ENCODE measurements around the gene TBX4. TPM values are rescaled to one million over a fixed set of nuclear protein-coding genes. Genes with fewer than 3 reads are reported as not detected.
"Not testable (repeated sequence)": the region's sequence is repeated elsewhere in the genome, so short reads cannot be mapped to it uniquely, and the experiment has no call there.

Gene TBX4
- total RNA-seq, 1 donor from 2014 or later: 0.05 TPM

DNA sequence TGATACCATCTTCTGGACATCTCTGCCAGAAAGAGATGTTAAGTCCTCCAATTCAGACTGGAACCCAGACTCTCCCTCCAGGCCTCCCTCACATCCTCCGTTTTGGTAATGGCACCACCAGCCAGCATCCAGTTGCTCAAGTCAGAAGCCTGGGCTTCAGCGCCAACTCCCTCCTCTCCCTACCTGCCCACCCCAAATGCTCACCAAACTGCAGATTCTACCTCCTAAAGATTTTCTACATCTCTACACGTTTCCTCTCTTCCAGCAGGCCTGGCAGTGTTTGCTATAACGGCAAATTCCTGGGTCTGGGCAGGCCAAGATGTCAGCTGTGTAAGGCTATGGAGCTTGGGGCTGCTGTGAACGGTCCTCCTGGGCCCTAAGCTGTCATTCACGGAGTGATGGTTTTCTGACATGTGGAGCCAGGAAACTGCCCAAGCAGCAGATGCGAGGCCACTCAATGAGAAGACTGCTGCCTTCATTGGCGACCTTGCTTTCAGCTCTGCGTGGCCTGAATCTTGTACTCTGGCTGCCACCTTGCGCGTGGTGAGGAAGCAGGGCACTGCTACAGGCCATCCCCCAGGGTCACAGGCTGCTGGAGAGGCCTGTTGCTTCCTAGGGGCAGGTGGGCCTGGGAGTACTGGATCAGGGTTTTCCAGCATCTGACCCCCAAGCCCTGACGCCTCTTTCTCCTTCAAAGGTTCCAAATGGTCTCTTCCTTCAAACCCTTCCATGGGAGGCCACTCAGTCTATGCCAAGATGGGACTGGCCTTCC, 37.7 kb downstream of the TBX4 start:
- no peak for DNase-seq (ENCODE audit: low spot score)
- intact Hi-C loops (cut with DNase I): no loop called here

DNA sequence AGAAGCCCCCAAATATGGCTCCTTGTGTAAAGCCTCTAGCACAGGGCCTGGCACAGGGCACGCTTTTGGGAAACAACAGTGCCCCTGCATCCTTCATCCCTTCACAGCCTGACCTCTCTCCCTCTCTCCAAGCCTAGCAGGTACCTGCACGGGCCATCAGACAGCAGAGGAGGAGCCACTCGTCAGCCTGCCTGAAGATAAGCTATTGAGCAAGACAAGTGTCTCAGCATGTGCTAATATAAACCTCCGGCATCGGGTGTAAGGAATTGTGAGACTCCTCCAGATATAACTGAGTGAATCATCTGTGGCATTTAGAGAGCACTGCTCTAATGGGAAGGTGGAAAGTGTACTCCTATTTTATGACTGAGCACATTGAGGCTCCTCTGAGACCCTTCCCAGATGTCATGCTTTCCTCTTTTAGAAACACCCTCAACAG, 38.3 kb downstream of the TBX4 start:
- intact Hi-C loops (cut with DNase I): no loop called here
- no peak for DNase-seq (ENCODE audit: low spot score)

DNA sequence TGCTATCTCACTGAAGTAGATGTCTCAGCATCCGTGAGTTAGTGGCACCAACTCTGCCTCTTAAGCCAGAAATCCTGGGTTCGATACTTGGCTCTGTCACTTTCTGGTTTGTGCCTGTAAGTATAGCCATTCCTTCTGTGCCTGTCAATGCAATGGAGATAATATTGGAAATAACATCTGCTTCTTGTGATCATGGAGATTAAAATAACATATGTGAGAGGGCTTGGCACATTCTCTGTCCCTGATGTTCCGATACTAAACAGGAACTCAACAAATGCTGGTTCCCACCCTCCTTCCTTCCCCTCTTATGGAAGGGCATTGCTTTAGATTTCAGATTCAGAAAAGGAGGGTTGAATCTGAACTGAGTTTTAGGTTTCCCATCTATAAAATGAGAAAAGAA, 39.8 kb downstream of the TBX4 start:
- intact Hi-C loops (cut with DNase I): no loop called here
- no peak for DNase-seq (ENCODE audit: low spot score)

DNA sequence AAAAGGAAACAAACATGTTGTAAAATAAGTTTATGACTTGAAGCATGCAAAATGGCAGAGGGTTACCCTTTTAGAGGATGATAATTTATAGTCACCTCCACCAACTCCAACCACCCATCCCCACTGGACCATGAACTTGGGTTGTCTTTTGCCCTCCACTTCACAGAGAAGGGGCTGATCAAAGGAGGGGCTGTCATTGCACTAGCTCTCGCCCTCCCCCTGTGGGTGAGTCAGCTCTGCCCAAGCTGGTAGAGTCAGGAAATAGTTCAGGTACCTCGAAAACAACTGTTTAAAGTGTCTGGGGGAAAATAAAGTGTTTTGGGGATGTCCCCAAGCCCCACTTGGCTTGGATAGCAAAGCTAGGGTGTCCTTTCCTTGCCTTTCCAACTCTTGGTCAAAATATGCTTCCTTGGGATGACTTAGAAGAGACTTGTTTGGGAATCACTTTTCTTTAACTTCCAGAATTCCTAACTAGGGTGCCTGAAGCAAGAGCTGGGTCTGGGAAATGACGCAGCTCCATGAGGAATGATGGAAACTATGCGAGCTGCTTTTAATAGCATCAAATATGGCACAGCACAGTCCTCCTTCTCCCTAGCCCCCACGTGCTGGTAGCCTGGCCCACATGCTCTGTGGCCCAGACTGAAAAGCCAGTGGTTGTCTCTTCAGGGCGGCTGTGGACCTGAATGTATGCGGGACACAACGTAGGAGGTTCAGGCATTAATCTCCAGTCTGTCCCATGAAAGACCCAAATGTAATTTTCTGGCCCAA, 40.7 kb downstream of the TBX4 start:
- intact Hi-C loops (cut with DNase I): no loop called here
- DNase-seq (ENCODE audit: low spot score): no peak

DNA sequence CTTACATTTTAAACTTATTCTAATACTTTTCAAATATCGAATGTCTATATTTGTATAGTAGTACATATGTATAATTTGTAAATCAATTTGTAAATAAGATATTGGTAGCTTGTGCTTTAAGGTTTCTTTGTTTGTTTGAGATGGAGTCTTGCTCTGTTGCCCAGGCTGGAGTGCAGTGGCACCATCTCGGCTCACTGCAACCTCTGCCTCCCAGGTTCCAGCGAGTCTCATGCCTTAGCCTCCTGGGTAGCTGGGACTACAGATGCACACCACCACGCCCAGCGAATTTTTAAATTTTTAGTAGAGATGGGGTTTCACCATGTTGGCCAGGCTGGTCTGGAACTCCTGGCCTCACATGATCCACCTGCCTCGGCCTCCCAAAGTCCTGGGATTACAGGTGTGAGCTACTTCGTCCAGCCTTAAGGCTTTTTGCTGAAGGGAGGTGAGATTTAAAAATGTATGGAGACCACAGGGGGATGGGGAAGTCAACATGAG, 41.7 kb downstream of the TBX4 start:
- intact Hi-C loops (cut with DNase I): not testable (repeated sequence)

DNA sequence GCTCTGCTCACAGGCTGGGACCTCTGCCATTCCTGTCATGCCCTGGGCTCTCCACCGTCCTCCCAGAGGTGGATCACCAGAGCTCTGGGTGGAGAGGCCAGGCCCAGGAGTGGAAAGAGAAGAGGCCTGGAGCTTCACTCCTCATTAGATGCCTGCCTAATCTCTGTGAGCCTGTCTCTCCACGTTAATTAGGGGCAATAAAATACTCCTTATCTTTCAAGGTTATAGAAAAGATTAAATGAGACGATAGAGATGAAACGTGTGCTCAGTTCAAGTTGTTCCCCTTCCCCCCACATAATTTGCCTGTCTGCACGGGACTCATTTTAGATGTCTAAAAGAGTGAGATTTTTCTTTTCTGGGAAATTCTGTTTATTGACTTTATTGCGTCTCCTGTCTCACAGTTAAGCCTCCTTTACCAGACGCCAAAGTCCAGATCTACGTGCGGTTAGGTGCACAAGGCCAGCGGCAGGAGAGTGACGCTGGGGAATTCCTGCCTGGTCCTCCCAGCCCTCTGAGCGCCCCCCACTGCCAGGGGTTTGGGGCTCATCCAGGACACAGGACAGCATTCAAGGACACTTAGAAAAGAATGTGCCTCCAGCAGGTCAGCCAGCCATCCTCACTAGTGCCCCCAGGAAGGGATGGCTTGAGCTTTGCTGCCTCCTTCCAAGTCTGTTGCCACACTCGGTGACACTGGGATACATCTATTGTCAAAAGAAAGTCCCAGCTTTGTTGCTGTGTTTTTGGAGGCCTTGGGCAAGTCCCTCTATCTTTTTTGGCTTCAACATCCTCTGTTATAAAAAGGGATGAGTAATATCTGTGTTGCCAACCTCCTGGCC, 42.3 kb downstream of the TBX4 start:
- intact Hi-C loops (cut with DNase I): no loop called here
- no peak for DNase-seq (ENCODE audit: low spot score)

More for the DNA sequence above, 41.7 kb downstream of the TBX4 start:
- DNase-seq (ENCODE audit: low spot score): not testable (repeated sequence)

DNA sequence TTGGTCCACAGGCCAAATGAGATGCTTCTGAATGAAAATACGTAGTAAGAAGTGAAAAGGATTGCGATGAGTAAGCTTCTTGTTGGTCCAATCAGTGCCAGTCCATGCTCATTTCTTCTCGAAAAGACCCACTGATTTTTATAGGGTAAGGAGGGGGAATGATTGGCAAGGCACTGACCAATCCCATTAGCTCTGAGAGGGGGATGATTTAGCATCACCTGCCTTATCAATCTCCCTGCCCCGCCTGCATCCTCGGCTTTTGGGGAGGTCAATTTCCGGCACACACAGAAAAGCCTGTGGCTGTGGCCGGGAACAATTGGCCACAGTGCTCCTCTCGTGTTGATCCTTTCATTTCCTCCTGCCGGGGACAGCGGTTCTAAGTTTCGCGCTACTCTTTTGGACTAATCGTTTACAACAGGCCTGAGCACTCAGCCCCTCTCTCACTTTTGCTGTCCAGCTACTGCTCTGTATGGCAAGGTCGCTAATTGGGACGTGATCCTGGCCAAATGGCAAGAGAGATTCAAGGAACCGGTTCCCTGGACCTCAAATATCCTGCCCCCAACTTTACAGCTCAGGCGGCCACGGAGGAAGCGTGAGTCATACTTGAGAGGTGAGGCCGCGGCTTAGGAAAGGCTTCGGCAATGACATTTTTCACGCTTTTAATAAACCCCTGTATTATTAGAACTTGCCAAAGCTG, 43.1 kb downstream of the TBX4 start:
- no peak for DNase-seq (ENCODE audit: low spot score)
- intact Hi-C loops (cut with DNase I): no loop called here

DNA sequence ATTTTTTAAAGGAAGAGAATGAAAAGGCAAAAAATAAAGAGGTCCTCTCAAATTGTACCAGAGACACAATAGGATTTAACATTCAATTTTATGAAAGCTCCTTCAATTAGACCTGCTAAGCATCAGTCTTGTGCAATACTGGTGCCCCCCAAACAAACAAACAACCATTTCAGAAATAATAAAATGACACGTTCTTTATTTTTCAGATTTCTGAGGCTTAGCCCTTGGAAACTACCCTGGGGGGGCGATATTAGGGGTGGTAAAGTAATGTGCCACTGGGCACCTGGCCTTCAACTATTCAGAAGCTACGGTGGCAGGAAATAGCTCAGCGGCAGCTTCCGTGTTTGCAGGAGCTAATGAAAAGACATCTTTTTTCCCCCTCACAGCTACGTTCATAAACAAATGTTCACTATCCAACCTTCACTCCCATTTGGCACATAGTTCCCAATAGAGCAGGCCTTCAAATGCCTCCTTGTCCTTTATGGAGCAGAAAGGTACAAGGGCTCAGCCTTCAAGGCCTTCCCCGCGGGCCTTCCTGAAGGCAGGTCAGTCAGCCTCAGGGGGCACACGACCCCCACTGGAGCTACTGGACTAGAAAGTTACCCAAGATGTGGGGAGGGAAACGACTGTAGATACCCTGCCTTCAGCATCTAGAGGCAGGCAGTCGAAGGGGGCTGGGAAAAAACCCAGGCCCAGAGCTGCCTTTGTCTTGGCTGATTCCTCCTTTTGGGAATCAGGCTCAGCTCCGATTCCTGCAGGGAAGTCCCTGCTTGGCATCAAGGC, 44.1 kb downstream of the TBX4 start:
- DNase-seq (ENCODE audit: low spot score): no peak
- intact Hi-C loops (cut with DNase I): no loop called here

DNA sequence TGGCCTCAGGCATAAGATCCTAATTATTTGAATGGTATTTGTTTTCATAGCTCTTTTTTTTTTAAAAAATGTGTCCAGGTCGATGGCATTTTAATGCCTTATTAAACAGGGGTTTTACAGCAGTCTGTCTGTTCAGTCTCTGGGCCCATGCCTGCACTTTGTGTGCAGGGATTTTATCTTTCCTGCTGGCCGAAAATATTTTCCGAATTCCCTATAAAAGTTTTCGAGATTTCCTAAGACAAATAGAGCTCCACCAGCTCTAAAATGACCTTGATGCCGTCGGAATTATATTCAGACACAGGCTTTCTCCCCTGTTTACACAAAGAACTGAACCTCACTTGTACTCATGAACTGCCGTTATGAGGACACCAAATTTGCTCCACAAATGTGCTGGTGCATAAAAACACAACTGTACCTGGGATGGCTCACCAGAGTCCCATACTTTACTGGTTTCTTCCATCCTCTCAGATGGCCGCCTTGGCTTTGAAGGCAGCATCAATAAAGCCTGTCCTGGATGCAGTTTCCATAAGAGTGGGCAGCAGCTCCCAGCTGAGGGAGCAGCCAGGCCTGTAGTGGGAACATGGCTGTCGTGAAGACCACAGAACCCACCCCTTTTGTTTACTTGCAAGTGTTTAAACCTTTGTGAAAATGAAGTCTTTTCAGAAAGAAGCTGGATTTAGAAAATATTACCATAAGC, 44.9 kb downstream of the TBX4 start:
- DNase-seq (ENCODE audit: low spot score): no peak

DNA sequence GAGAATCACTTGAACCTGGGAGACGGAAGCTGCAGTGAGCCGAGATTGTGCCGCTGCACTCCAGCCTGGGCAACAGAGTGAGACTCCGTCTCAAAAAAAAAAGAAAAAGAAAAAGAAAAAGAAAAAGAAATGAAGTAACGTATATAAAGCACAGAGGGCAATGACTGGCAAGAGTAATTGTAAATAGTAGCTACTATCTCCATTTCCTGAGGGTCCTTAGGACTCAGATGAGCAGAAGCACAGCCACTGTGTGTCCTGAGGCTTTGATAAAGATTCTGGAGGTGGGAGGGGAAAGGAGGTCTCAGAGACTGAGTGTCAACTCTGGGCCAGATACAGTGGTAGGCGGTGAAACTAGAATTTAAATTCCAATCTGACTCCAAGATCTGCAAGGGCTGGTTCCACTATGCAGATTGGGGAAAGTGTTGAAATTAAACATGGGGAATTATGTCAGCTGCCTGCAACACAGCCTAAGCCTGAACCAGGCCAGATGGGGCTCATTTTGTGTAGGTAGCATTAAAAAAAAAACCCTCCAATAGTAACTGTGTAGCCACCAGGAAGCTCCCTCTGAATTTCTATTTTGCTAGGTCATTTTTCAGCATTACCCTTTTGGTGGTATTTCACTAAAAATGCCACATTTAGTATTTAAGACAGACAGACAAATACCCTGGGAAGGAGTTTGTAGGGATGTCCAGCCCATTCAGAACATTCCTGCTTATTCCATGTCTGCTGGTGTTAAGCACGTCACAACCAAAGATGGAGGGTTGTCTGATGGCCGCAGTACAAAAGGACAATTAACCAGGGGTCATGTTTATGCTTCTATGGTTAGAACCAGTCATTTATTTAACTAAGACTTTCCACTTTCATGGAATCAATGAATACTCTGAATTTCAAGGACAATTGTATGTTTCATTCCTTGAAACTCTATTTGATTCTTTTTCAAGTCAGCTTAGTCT, 46.1 kb downstream of the TBX4 start:
- DNase-seq (ENCODE audit: low spot score): no peak
- intact Hi-C loops (cut with DNase I): no loop called here

More for the DNA sequence above, 44.9 kb downstream of the TBX4 start:
- intact Hi-C loops (cut with DNase I): no loop called here

DNA sequence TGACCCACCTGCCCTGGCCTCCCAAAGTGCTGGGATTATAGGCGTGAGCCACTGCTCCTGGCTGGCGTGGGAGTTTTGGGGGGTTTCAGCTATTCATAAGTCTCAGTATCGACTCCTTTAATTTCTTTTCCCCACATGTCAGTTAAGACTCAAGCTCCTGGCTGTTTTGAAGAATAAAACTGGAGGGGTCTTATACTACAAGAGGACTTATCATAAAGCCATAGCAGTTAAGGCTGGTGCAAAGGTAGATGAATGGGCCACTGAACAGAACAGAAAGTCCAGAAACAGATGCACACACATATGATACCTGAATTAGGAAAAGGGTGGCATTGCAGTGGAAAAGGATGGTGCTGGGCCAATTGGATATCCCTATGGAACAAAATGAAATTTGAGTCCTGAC, 47.4 kb downstream of the TBX4 start:
- intact Hi-C loops (cut with DNase I): no loop called here
- no peak for DNase-seq (ENCODE audit: low spot score)

DNA sequence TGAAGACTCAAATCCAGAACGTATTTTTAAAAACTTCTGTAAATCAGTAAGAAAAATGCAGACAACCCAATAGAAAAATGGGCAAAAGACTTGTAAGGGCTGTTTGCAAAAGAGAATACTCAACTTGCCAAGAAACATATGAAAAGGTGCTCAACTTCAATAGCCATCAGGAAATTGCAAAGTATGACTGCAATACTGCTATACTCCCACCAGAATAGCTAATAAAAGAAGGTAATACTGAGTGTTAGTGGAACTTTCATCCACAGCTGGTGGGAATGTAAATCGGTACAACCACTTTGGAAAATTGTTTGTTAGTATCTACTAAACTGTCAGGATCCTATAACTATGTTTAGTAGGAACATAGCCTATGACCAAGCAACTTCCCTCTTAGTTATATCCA, 48.1 kb downstream of the TBX4 start:
- no peak for DNase-seq (ENCODE audit: low spot score)
- intact Hi-C loops (cut with DNase I): no loop called here

DNA sequence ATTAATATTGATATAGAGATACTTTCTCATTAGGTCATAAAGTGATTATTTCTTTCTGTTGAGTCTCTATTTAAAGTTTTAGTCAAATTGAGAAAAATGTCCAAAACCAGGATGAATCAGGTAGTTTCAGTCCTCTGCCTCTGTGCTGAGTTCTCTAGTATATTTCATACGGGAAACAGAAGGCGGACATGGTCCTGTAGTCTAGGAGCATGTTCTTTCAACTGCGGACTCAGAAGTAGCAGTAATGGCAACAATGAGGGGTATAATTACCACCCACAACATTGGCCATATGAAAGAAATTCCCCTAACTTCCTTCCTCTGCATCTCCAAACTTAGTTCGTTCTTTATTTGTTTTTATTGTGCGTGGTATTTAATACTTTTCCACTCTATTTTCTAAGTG, 50.1 kb downstream of the TBX4 start:
- intact Hi-C loops (cut with DNase I): no loop called here
- DNase-seq (ENCODE audit: low spot score): no peak

DNA sequence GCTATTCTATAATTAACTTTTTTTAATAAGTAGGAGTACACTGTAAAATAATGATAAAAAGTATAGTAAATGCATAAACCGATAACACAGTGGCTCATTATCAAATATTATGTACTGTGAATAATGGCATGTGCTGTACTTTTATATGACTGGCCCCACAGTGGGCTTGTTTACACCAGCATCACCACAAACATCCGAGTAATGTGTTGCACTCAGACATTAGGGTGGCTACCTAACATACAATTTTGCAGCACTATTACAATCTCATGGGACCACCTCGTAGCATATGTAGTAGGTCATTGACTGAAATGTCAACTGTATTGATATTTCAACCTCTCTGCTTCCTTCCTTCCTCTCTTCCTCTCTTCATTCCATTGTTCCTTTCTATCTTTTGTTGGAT, 51.7 kb downstream of the TBX4 start:
- intact Hi-C loops (cut with DNase I): no loop called here
- no peak for DNase-seq (ENCODE audit: low spot score)

DNA sequence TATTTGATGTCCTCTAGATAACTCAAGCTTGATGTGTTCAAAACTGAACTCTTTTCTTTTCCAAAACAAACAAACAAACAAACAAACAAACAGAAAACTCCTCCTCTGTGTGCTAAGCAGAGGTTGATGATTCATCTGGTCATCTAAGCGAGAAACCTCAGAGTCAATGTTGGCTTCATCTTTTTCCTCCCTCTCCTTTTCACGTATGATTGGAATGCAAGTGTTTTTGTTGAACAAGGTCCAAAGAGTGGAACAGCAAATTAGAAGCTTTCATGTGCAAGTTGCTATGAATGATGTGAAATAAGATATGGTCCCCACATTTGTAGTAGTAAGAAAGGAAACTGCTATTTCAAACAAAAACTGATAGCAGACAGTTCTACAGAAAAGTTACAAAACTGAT, 52.5 kb downstream of the TBX4 start:
- DNase-seq (ENCODE audit: low spot score): no peak
- intact Hi-C loops (cut with DNase I): no loop called here

DNA sequence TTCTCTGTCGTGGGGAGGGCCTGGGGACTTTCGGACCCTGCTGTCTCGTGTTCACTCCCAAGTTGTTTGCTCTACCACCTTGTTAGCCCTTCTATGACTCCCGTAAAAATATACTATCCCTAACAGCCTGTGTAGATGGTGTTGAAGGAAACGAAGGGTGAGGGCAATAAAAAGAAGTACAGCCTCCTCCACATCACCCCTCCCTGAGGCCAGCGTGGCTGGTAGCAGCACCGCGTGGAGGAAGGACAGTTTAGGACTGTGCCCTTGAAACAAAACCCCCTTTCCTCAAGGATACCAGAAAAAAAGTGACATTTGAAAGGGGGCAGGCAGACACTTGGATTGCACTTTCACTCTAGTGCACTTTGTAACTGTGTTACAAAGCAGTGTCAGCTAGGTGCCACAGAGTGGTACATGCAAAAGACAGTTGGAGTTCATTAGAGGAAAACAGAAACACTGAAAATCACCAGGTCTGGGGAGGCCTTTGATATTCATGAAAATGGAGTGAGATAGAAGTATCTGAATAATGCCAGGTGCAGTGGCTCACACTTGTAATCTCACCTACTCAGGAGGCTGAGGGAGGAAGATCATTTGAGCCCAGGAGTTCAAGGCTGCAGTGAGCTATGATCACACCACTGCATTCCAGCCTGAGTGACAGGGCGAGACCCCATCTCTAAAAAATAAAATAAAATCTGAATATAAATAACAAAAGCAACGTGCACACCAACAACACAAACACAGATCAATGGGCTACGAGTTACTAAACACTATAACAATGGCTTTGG, 53.8 kb downstream of the TBX4 start:
- DNase-seq (ENCODE audit: low spot score): no peak
- intact Hi-C loops (cut with DNase I): no loop called here

Data from cardiac septum (tissue), 1 donor.